Adrenal gland (tissue), 5 donors: ENCODE measurements around the gene PLXNA4.

Source experiments
- POLR2A ChIP-seq, 2 donors: fragments of 450-650 bp; IDR thresholded peaks; one replicate each; pipeline ENCODE4 v1.6.1; 2017; ENCODE audit warnings: antibody characterized with exemption in 2 of 2, mild to moderate bottlenecking in 2 of 2, moderate library complexity in 1 of 2
- TF ChIP-seq, protein P1 (sequence below), 6 experiments: fragments of 450-650 bp in 4 of 6; fragments of 200-600 bp in 2 of 6; sonication (generic) in 1 of 6; IDR thresholded peaks; 1 replicate in 5 of 6; 2 replicates in 1 of 6; pipeline versions ENCODE4 v1.5.1 to v1.8.0; 2016 to 2021; ENCODE audit warnings: antibody characterized with exemption in 6 of 6, mild to moderate bottlenecking in 2 of 6, moderate library complexity in 1 of 6
- donor health status: DM: no; HTN: no; CAD: no.

DNA sequence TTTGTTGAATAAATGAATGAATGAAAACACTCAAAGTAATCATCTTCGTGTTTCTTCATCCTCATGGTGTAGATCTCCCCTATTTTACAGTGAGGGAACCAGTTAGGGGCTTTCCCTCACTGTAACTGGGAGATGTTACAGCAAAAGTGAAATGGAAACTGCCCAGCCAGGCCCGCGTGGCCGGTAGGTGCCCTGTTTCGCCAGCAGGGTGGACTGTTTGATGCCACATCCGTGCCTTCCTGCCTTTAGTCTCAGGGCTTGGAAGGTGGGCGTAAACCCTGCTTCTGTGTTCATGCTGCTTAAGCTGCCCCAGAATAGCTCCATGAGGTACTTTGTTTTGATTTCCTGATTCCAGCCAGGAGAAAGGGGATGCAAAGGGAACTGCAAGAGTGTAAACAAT is 268.8 kb downstream of the PLXNA4 start:
- TF ChIP-seq, protein P1, sequence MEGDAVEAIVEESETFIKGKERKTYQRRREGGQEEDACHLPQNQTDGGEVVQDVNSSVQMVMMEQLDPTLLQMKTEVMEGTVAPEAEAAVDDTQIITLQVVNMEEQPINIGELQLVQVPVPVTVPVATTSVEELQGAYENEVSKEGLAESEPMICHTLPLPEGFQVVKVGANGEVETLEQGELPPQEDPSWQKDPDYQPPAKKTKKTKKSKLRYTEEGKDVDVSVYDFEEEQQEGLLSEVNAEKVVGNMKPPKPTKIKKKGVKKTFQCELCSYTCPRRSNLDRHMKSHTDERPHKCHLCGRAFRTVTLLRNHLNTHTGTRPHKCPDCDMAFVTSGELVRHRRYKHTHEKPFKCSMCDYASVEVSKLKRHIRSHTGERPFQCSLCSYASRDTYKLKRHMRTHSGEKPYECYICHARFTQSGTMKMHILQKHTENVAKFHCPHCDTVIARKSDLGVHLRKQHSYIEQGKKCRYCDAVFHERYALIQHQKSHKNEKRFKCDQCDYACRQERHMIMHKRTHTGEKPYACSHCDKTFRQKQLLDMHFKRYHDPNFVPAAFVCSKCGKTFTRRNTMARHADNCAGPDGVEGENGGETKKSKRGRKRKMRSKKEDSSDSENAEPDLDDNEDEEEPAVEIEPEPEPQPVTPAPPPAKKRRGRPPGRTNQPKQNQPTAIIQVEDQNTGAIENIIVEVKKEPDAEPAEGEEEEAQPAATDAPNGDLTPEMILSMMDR (IDR thresholded peaks at IDR 0.05) = no peak
- no peak for TF ChIP-seq POLR2A (IDR thresholded peaks at IDR 0.05)
